ENCODE measurements around the gene DOP1B. TPM values are rescaled to one million over a fixed set of nuclear protein-coding genes. Genes with fewer than 3 reads are reported as not detected.

DOP1B gene
- total RNA-seq, 2 experiments from 2014 or later, result 4.2 to 9.2 TPM

- POLR2A ChIA-PET, result no interaction called here
- H3K27ac ChIP-seq (ENCODE audit: low read depth, low read length, poor library complexity, severe bottlenecking), result no peak overlapping the region
Observed at GRCh38 chr21:36186506-36187399, 30.1 kb downstream of the DOP1B start.

GRCh38 chr21:36188081-36188681, 31.6 kb downstream of the DOP1B start:
- H3K4me3 ChIP-seq (ENCODE audit: low read depth, low read length, poor library complexity, severe bottlenecking), result no peak overlapping the region
- H3K9me2 ChIP-seq (ENCODE audit: insufficient read depth, low read length), result no peaks in the 10 kb centered on the region
- H4K20me1 ChIP-seq (ENCODE audit: insufficient read depth, low read length), result no peaks in the 10 kb centered on the region
- CTCF ChIA-PET (ENCODE audit: unreplicated experiment), result interaction anchor here (0.5 kb wide), 1 partner anchor 40 kb away, joined by 3 read pairs; no protein-coding TSS in a partner anchor
- H3K4me2 ChIP-seq (ENCODE audit: low read length), result no peak overlapping the region
- intact Hi-C loops (cut with micrococcal nuclease; ENCODE audit: unreplicated experiment), result no loop called here
- no peak for TF ChIP-seq EZH2phosphoT487 (IDR thresholded peaks at IDR 0.05; ENCODE audit: borderline replicate concordance, low read depth, low read length)
- TF ChIP-seq CTCF (conservative IDR thresholded peaks at IDR 0.05; ENCODE audit: low read length), result no peak
- H3K36me3 ChIP-seq (ENCODE audit: insufficient read depth, low read length), result no peaks in the 10 kb centered on the region
- no peak for DNase-seq (ENCODE audit: low spot score)
- no peaks in the 10 kb centered on the region for H3K9me3 ChIP-seq (ENCODE audit: low read length)
- H3K27ac ChIP-seq (ENCODE audit: low read depth, low read length, poor library complexity, severe bottlenecking), result no peak overlapping the region
- POLR2A ChIA-PET, result no interaction called here
- H2AFZ ChIP-seq (ENCODE audit: low read length), result no peak overlapping the region
- H3K4me1 ChIP-seq (ENCODE audit: insufficient read depth, low read length, poor library complexity, severe bottlenecking), result peaks cover 10% of the 10 kb centered on the region
- BruUV-seq (replicated peaks), result no TSS peak
- H3K79me2 ChIP-seq (ENCODE audit: insufficient read depth, low read depth, low read length), result no peaks in the 10 kb centered on the region

More at GRCh38 chr21:36186506-36187399, 30.1 kb downstream of the DOP1B start:
- BruUV-seq (replicated peaks), result no TSS peak
- Histone ChIP-seq H3K4me2 (ENCODE audit: low read length) (no peak overlapping the region), H3K36me3 (ENCODE audit: insufficient read depth, low read length) (no peaks in the 10 kb centered on the region), H3K79me2 (ENCODE audit: insufficient read depth, low read depth, low read length) (no peaks in the 10 kb centered on the region), H2AFZ (ENCODE audit: low read length) (no peak overlapping the region), H3K4me3 (ENCODE audit: low read depth, low read length, poor library complexity, severe bottlenecking) (no peak overlapping the region), H3K9me2 (ENCODE audit: insufficient read depth, low read length) (no peaks in the 10 kb centered on the region), H4K20me1 (ENCODE audit: insufficient read depth, low read length) (no peaks in the 10 kb centered on the region), H3K4me1 (ENCODE audit: insufficient read depth, low read length, poor library complexity, severe bottlenecking) (peaks cover 13% of the 10 kb centered on the region), H3K9me3 (ENCODE audit: low read length) (no peaks in the 10 kb centered on the region)
- DNase-seq (ENCODE audit: low spot score), result no peak
- intact Hi-C loops (cut with micrococcal nuclease; ENCODE audit: unreplicated experiment), result no loop called here
- TF ChIP-seq EZH2phosphoT487 (IDR thresholded peaks at IDR 0.05; ENCODE audit: borderline replicate concordance, low read depth, low read length) (no peak), CTCF (conservative IDR thresholded peaks at IDR 0.05; ENCODE audit: low read length) (no peak)
- CTCF ChIA-PET (ENCODE audit: unreplicated experiment), result no interaction called here

Data from OCI-LY7 (cell line).